DMS53 treated with DMSO at 0.1 percent for 48 hours (cell line): ENCODE results near the gene GRID1.

Experiments used
- DNase-seq: peaks from one replicate; lab custom pipeline; 2025; ENCODE audit not compliant: unreplicated experiment; lab: John Stamatoyannopoulos, UW

Gene GRID1

DNA sequence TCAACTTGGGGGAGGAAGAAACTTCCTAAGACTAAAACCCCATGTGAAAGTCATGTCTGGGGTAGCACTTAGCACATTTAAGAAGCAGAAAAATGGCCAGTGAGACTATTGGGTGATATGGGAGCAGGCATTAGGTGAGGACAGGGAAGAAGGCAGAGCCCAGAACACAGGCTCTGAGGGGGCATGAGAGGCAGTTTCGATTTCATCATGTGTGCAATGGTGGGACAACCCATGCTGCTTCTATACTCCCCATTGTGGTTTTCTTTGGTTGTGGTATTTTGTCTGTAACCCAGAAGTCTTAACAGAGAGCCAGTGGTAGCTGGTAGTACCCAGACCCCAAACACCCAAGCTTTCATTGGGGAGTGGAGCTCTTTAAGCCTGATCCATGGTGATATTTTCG lies 752.0 kb downstream of the GRID1 start:
- no peak for DNase-seq

DNA sequence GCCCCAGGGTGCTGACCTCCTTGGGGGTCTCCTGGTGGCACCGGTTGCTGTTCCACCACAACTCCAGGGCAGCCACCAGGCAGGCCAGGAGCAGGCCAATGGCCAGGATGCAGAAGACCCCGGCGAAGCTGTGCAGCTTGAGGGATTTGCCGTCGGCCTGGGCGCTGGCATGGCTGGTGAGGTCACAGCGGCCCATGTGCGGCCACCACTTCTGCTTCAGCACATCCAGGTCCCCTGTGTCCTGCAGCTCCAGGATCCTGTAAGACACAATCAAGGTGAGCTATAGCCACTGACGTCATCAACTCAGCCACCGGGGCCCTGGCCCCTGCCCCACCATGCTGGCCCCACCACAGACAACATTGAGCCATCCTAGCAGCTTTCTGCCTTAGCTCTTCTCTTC lies 753.2 kb downstream of the GRID1 start:
- DNase-seq, result no peak

DNA sequence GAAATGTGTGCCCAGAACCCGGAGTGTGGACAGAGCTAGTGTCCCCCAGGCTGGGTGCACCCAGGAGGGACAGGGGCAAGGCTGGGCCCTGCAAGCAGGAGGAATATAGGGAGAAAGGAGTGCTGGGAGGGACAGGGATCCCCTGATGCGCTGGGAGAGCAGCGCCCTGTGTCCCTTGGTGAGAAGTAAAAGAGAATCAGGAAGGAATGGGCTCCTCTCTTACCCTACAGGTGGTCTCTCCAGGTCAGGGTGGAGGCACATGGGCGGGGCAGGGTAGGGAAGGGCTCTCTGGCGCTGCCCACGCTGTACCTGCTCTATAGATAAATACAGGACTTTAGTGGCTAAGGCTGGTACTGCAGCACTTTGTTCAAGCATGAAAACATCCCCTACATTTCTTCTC lies 753.8 kb downstream of the GRID1 start:
- no peak for DNase-seq

DNA sequence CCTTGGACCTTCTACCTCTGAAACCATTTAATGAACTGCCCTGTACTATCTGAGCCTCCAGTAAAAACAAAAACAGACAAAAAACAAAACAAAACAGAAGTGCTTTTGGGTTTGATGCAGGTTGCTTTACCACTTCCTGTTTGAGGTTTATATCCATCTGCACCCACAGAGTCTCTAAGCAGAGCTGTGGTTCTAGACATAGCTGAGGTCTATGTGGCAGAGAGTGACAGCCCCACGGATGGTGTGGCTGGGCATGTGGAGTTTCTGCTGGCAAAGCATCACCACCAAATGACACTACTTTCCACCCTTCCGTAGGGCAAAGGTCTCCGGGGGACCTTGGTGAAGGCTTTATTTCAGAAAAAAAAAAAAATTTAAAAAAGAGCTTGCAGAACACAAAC lies 754.2 kb downstream of the GRID1 start:
- no peak for DNase-seq

DNA sequence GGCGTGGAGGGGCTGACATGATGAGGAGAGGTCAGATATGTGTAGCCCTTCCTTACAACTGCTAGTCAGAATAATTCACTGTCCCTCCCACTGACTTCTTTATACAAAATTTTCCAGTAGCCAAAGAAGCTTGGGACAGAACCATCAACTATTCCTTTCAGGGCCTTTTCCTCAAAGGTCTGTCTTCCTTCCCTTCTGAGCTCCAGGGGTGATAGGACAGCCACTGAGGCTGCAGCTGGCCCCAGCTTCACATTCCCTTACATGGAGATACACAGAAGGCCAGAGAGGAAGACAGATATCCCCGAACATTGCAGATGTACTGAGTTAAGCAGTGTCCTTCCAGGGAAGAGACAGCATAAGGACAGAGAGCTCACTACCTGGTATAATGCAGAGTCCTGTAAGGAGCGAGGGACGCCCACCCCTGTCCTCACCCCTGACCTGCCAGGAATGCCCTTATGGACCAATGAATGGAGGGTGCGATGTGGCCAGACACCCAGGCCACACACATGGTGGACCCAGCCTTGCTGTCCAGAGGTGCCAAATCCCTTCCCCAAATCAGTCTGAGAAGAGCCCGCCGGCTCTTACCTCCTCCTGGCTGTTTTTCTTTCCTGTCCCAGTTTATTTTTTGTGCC lies 754.7 kb downstream of the GRID1 start:
- no peak for DNase-seq

DNA sequence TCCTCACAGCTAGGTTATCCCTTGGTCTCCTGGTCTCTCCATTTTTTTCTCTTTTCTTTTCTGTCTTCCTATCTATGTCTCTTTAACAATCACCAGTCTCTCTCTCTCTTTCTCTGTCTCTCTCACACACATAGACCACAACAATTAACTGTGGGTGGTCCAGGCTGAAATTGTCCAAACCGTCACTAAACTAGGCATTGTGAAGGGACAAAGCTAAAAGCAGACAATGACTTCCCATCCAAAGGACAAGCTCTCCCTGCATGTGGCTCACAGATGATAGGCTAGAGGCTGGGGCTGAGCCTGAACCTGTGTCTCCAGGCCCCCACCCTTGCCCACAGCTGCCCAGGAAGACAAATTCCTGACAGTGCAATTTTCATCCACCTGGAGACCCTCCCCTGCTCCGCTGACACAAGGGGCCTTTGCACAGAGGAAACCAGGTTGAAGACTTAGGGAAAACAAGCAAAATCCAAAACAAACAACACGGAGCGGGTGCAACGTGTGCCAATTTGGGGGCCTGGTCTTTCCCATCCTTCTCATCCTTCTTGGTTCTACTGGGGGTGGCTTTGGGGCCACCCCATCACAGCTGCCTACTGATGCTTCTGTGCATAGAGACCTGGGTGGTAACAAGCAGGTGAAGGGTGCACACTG lies 755.4 kb downstream of the GRID1 start:
- DNase-seq, result no peak

DNA sequence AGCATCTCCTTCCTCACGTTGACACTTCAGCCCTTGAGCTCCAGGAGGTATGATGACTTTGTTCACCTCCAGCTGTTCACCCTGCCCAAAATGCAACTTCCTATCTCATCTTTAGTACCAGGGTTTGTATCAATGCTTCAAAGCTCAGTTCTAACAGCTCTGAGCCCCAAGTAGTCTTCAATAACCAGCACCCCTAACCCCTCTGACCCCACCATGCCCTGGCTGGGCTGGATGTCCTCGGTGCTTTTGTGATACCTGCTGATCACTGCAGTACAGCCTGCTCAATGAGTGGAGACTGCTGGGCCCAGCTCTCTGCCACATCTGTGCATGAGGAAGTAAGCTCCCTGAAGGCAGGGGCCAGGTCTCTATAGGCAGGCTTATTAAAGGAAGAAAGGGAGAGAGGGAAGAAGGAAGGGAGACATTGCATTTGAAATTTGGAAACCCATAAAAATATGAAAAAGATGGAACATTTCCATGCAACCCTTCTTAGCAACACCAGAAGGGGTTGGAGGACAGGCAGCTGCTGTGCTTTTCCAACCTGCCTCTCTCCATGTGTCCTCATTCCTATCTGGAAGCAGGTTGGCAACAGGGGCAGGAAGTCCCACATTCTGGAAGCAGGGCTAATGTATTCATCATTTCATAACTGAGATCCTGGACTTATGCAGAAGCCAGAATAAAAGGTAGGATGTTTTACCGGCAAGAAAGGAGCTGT lies 756.1 kb downstream of the GRID1 start:
- no peak for DNase-seq

DNA sequence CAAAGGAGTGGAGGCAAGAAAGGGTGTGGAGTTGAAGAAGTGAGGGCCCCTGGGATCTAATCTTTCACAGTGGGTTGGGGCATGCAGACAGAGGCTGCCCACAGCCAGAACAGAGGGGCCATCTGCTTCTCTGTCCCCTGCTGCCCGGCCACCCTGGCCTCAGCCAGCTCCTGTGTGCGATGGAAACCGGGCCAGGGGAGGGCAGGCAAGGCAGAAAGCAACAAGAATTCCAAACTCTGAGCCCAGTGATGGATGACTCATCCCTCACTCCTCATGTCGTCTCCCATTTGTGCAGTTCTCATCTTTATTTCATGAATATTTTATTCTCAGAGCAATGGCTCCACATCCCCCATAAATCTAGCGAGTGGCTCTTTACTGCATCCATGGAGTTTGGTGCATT lies 757.1 kb downstream of the GRID1 start:
- no peak for DNase-seq

DNA sequence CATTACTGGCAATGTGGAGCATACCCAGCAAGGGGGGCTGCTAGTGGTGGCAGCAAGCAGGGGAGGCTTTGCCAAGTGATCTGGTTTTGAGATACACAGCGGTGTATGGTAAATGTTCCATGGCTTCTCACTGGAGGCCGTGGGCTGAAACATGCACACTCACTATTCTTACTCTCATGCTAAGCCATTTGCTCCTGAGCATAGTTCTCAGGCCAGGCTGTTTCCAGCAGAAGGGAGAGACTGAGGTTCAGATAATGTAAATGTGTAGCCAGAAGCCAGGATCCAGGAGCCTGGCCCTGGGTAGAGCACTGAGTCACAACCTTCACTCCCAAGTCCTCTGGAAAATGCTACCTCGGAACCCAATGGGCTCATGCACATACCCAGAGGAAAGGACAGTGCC lies 757.9 kb downstream of the GRID1 start:
- DNase-seq, result no peak

DNA sequence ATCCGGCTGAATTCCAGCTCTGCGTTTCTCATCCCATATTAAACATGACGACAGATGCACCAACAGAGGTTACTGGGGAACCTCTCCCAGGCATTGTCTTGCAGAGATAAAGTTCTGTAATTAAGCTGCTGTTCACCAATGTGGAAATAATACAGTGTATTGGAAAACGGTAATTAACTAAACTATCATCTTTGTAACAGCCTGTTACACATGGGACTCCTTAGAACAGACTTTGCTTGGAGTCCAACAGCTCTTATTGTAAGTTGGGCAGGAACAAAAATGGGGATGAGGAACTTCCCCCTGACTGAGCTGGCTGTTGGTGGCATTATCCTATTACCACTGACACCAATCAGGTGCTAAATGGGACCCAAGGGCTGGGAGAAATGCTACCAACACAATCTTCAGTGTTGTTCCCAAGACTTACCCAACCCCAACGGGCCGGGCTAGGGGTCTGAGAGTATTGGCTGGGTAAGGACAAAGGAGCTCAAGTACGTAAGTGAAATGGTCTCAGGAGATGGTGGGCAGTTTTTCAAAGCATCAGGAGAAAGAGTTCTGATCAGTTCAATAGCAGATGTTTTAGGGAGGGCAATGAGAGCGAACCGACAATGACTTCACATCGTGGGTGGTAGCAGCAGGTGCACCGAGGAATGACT lies 759.4 kb downstream of the GRID1 start:
- no peak for DNase-seq

DNA sequence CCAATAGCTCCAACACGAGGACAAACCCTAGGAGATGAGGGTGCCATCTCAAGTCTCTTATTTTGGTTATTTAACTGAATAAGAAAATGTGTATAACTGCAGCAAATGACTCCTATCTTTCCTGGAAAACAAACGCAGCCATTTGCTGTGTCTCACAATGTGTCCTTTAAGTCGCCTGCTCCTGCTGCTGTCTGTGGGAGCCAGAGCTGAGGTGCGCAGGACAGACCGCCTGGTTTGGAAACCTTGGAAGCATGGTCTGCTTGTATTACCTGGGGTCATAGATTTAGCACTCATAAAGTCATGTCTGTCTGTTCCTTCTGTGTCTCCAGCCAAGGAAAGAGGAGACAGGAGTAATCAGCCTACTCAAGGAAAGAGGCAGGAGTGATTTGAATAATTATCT lies 760.2 kb downstream of the GRID1 start:
- no peak for DNase-seq

DNA sequence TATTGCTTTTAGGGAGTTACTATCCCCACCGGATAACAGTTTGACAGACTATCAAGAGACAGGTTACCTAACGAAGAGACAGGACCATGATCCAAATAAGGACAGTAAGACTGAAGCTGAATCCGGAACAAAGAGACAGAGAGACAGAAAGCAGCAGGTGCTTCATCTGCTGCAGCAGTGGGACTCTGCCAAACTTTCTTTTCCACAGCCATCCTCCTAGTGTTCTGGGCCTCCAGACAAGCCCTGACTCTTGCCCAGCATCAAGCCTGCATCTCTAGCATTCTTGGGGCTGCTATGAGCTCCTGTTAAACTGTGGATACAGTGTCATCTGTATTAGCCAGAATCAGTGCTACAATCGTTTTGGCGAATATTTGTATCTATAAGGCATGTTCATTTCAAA lies 761.7 kb downstream of the GRID1 start:
- DNase-seq, result no peak

DNA sequence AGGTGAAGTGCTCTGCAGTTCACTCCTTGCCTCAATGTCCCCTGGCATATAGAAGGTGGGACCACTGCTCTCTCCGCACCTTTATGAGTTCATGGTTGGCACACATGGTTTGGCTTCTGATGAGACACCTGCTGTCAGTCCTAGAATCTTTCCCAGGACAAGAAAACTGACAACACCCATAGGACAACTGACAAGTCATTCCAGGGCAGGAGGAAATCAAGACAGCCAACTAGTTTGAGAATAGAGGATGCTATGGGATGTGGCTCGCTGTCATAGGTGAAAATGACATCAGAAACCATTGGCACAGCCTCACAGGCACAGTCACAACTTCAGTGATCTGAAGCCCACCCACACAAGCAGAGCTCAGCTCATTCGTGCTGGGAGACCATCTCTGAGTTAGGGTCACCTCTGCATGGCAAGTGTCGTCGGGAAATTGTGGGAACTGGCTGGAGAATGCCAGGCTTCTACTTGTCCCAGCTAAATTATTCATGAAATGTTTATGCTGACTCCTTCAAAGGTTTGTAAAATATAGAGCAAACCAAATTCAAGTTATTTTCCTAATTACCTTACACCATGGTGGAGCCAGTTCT lies 762.4 kb downstream of the GRID1 start:
- no peak for DNase-seq

DNA sequence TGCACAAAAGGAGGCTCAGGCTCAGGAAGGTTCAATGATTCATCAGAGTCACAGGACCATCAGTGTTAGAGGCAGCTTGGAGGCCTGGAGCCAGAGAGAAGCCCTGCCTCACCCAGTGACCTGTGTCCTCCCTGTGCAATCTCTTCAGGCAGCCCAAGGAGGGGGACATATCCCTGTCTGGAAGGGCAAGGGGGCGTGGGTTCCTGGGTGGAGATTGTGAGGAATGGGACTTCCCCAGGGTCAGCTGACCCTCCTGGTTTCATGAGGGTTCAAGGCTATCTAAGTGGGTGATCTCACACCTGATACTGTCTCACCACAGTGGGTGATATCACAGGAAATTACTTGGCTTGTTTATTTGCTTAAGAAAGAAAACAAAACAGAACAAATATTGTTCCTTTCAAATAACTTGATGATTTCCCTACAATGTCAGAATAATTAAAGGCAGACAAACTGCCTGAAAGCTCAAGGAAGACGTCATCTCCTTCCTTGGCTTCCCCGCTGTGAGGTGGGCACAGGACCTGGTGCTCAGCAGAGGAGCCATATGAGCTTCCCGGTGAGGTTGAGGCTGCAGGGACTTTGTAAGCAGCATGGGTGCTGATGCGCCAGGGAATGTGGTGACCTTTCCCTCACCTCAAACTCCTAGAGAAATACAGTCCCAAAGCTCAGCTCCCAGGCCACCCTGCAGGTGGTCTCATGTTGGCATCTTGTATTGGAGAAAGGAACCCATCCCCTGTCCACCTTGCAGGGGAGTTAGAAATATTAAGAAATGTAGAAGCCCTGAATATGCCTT lies 763.2 kb downstream of the GRID1 start:
- DNase-seq, result no peak

DNA sequence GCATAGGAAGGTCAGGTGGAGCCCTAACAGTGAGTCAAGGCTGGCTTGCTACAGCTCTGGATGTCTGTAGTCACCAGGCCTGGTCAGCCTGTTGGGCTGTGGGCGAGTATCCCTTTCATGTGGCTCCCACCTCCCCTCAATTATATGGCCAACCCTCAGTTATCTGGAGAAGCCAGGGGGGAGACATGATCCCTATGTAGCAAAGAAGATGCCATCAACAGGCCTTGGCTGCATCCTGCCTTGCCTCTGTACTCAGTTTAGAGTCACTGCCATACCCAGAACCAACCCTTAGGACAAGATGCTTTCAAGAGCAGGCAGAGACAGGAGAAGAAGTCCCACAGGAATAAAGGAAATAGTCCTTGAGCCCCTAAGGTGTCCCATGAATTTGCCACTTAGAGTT lies 763.9 kb downstream of the GRID1 start:
- no peak for DNase-seq

DNA sequence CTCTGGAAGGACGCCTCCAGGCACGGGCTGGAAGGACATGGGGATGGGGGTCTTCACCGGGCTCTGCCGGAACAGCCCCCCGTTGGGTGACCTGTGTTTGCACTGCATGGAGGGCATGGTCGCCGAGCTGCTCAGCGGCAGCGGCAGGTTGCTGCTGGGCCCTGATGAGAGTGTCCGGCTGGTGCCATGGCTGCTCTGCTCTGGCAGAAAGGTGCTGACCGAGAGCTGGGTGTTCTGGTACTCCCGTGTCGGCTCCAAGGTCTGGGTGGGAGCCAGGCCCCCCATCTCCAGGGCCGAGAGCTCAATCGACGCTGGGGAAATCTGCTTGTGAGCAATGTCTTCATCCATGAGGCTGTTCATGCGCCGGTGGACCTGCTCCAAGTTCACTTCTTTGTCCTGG lies 764.3 kb downstream of the GRID1 start:
- DNase-seq, result no peak

DNA sequence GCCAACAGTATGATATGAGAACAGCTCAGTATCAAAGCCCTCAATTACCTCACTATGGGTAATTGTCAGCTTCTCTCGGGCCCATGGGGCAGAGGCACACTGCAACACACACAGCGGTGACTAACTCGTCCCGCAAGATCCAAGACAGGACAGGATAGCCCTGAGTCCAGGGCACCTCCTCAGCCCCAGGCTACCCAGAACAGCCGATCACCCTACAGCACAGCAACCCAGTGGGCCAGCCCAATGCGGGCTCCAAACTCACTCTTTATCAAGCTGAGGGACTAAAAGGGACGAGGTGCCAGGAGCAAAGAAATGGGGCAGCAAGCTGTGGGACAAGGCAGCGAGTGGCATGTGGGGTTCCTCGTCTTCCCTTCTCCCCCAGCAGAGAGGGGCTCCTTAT lies 765.1 kb downstream of the GRID1 start:
- no peak for DNase-seq

DNA sequence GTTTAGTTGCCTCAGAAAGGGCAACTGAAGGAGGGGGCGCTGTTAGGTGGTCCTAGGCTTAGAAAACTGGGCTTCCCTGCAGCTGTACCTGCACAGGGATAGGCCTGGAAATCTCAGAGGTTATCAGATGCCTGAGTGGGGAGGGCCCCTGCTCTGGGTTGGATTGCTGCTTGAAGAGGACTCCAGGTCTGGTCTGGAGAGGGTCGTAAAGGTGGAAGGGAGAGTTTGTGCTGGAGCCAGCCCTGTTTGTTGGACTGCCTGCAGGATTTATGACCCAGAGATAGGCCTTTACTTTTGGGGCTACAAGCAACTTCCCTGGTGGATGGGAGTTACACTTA lies 765.9 kb downstream of the GRID1 start:
- DNase-seq, result no peak

DNA sequence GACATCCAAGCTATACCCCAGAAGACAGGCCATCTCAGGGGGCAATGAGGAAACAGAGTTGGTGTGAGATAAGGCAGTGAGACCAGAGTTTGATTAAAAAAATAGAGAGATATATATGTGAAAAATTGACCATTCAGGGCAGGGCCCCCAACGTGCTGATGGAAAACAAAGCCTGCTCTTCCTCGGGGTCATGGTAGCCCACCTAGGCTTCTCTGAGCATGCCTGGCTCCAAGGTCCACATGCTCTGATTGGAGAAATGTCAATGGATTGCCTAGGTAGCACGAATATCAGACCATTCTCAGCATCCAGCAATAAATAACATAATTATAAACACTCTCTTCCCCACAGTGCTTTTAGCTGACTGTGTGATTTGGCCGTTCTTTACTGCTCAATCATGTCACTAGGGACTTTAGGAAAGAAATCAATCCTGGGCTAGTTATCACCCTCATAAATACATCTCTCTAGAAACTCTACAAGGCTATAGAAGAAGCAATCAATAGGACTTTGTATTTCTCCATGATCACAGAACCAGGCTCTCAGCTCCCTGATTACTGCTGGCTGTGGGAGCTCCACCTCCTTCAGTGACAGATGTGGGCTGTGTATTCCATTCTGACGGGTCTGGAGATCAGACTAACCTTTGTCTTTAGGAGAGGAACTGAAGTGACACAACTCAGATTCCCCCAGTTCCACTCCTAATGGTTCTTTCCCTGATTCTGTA lies 766.4 kb downstream of the GRID1 start:
- DNase-seq, result no peak

DNA sequence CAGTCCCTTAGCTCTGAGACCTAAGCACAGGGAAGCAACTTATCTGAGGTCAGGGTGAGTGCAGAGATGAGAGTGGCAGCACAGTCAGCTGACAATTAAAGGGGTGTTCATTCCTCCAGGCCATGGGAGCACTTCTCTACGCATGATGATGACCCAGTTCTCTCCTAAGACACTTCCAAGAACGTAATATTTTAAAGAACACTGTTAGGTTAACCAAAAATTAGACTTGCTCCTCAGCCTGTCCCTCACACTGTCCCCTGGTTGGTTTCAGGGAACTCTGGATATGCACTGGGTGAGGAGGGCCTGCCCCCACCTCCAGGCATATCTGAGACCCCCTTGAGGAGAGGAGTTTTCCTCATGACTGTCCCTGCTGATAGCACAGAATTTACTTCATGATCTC lies 767.5 kb downstream of the GRID1 start:
- no peak for DNase-seq
